ENCODE results near the gene TMEM164.

TMEM164 gene

GRCh38 chrX:110173192-110174175 lies 170.6 kb downstream of the TMEM164 start:
- no peak for DNase-seq

DNA sequence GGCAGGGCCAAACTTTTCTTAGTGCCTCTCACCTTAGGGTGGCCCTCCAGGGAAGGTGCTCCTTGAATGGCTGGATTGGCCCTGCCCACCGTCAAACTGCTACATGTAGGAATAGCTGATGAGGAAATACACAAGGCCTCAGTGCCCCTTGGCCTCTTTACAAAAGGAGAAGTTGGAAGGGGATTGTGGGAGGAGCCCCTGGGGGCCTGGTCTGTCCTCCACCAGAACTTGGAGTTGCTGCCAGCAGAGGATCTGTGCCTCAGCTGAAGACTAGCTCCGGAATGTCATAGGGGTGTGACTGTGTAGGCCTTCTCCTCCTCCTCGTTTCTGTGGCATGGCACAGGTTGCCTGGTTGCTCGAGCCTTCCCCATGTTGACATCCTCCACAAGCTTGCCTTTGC lies 172.2 kb downstream of the TMEM164 start:
- no peak for DNase-seq

DNA sequence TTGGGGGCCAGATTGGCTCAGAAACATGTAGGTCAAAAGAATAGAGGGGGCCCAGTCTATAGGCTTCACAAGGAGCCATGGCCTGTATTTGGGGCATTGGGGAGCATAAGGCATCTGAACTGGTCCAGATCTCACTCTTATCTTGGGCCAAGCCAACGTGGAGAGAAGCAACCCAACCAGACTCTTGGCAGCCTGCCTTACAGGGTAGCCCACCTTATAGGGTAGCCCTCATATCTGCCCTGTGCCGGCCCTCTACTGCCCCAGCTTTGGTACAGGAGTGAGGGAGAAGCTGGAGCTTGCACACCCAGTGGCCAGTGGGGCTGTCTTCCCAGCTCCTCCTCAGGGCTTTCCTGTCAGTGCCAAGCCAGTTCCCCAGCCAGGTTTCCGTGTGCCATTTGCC lies 172.8 kb downstream of the TMEM164 start:
- DNase-seq = no peak

DNA sequence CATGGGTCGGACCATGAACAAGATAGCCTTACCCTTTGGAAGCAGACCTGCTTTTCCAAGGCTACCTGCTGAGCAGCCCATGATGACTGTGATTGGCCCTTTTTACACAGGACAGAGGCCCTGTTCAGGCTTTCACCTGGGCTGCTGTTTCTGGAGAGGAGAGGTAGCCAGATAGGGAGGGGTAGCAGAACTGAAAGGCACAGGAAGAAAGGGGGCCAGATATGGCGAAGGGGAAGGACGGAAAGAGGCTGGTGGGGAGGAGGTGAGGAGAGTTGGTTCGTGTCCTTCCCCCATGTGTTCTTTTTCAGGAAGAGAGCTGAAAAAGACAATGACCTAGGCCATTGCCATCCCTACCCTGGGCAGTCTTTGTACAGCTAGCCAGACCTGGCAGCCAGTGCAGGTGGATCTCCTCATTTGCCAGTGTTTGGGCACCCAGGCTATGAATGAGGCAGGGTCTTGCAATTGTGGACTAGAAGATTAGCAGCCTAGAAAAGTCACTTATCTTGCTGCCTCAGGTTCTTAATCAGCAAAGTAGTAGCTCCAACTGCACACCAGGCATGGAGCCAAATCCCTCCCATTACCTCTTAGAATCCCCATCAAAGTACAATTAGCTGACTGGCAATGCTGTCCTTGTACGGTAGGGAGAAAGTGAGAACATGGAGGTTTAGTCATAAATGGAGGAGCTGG lies 175.4 kb downstream of the TMEM164 start:
- no peak for DNase-seq

GRCh38 chrX:110180176-110180927 lies 177.4 kb downstream of the TMEM164 start:
- no peak for DNase-seq

DNA sequence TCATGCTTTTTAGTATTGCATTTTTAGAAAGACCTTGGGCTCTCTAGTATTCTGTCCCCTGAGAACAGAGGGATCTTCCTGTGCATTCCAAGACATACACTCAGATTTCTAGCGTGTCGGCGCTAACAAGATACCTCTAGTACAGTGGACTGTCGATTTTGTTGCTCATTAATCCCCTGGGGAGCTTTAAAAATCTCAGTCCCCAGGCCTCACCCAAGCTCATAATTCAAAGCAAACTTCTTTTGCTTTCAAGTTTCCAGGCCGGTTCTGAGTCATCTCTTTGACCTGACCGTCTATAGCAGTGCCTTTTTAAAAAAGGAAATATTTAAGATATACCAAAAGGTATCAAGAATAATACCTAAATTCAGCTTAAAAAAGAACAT lies 178.0 kb downstream of the TMEM164 start:
- no peak for DNase-seq

- DNase-seq = no peak
Observed at GRCh38 chrX:110181459-110182137, 178.7 kb downstream of the TMEM164 start.

- DNase-seq = no peak
Observed at GRCh38 chrX:110182362-110182761, 179.4 kb downstream of the TMEM164 start.

- DNase-seq = no peak
Observed at GRCh38 chrX:110182865-110183264, 180.0 kb downstream of the TMEM164 start.

DNA sequence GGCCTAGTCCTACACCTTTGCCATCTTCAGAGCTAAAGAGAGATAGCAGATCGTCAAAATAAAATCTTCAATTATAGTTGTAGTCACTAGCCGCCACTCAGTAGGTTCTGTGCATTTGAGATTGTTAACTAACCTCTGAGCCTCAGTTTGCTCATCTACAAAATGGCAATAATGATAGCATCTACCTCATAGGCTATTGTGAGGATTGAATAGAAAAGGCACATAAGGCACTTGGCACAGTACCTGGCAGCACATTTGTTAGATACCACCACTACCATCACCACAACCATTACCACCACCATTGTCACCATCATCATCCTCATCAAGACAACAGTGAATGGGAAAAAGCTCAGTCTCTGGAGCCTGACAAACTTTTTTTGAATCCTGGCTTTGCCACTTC lies 180.4 kb downstream of the TMEM164 start:
- DNase-seq = no peak

DNA sequence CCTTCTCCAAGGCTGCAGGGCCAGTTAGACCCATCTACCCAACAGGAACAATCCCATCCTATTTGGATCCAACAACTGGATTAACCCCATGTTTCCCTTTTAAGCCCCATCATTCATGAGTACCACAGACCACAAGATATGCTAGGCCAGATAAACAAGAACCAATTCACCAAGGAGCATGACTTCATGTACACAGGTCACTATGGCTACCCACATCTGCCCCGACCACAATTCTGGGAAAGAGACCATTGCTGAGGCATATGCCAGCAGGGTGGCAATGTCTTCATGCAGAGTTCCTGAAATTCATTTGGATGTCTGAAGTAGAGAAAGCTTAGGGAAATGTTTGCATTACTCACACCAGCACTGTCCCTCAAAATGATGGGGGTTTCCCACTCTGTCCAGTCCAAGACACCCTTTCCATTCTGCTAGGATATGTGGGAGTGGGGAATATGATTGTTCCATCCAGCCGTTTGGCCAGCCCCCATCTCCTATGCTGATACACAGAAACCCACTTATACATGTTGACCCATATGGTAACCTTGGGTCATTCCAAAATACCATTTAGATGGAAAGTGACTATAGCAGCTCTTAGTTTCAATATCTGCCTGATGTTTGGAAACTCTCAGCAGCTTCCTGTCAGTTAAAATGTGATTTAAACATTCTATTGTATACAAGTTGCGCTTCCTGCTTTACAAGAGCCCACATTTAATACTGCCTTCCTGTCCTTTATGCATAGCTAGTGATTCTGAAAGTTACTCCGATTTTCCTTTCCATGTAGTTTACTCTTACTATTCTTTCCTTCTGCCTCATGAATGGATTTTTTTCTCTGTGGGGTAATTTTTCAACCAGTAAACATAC lies 186.0 kb downstream of the TMEM164 start:
- no peak for DNase-seq

DNA sequence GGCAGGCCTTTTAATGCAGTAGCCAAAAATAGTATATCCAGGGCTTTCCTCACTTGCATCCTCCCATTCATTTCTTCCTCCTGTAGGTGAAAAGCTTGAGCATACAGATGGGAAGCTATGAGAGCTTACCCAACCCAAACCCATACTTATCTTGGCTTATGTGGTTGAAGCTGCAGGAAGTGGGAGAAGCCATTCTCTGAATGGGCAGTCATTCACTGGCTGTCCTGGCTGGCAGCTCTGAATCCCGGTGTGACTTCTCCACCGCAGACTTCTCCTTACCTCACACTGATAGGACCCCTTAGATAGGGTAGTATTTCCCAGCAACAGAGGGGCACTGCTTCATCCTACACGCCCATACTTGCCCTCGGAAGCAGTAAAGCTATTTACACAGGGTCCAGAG lies 189.6 kb downstream of the TMEM164 start:
- DNase-seq = no peak

GRCh38 chrX:110194977-110195376 lies 192.1 kb downstream of the TMEM164 start:
- no peak for DNase-seq

DNA sequence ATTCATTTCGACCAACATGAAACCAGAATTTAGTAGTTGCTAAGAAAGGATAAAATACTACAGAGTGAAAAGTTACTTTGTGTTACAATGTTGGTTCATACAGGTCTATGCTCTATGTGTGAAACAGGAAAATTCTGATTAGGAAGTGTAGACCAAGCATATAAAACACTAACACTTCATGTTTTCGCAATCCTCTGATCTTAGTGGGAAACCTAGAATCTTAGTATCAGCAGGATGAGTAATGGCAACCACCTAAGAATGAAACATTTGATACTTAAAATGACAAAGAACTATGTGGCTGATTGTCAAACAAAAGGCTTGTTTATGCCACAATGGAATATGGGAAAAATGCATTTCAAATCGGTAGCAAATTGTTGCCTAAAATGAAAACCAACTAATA lies 198.9 kb downstream of the TMEM164 start:
- no peak for DNase-seq

- no peak for DNase-seq
Observed at GRCh38 chrX:110204986-110205385, 202.1 kb downstream of the TMEM164 start.

DNA sequence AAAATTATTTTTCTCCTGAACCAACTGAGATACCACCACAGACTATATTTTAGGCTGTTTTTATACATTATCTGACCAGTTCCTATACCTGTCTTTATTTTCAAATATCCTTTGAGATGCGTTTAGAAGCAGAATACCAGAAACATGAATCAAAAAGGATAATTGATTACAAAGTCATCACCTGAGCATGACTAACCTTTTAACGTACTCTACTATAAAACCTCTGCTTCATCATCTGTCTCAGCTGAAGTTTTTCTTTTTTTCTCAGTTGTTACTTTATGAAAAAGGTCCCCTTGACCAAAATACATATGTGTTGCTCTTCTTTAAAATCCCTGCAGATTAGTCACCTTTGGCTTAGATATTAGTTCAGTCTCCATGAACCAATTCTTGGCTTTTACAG lies 205.2 kb downstream of the TMEM164 start:
- no peak for DNase-seq

- no peak for DNase-seq
Observed at GRCh38 chrX:110210417-110211139, 207.7 kb downstream of the TMEM164 start.

GRCh38 chrX:110211340-110211739 lies 208.4 kb downstream of the TMEM164 start:
- no peak for DNase-seq

- no peak for DNase-seq
Observed at GRCh38 chrX:110212299-110212698, 209.4 kb downstream of the TMEM164 start.

- no peak for DNase-seq
Observed at GRCh38 chrX:110213183-110213582, 210.3 kb downstream of the TMEM164 start.

DNA sequence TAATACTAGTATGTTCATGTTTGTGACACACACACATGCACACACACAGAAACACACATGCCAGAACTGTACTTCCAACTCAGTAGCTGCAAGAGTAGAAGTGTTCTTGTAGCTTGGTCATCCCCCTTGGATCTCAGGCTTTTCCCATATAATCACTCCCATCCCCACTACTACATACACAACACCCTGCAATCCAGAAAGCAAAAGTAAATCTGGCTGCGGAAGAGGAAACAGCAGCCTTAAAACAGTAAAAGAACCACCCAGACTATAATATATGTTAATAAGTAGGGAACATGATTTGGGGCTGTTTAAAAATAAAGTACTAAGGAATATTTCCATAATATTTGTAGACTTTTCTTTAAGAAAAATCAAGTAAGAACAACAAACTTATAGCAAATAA lies 211.8 kb downstream of the TMEM164 start:
- no peak for DNase-seq

Measured in CD4-positive, alpha-beta T cell treated with Interleukin-1 beta for 1 hour (primary cell).